Measurements from ENCODE around the gene LAMA4.

The LAMA4 gene

GRCh38 chr6:112243861-112244827 lies 10.2 kb downstream of the LAMA4 start:
- FAIRE-seq (no peak), DNase-seq (ENCODE audit: insufficient read length, low spot score) (no peak)

GRCh38 chr6:112241820-112242429 lies 12.4 kb downstream of the LAMA4 start:
- FAIRE-seq (no peak), DNase-seq (ENCODE audit: insufficient read length, low spot score) (no peak)
- TF ChIP-seq POLR2A (IDR thresholded peaks at IDR 0.05; ENCODE audit: low read depth, low read length), result no peak

More at GRCh38 chr6:112243861-112244827, 10.2 kb downstream of the LAMA4 start:
- no peak for TF ChIP-seq POLR2A (IDR thresholded peaks at IDR 0.05; ENCODE audit: low read depth, low read length)

- DNase-seq (ENCODE audit: insufficient read length, low spot score) (no peak), FAIRE-seq (peak; percentile 36)
- TF ChIP-seq POLR2A (IDR thresholded peaks at IDR 0.05; ENCODE audit: low read depth, low read length), result no peak
These were observed 16.8 kb downstream of the LAMA4 start for GRCh38 chr6:112237595-112237994.

- TF ChIP-seq POLR2A (IDR thresholded peaks at IDR 0.05; ENCODE audit: low read depth, low read length), result no peak
- no peak for DNase-seq (ENCODE audit: insufficient read length, low spot score)
- no peak for FAIRE-seq
These were observed 17.3 kb downstream of the LAMA4 start for GRCh38 chr6:112237066-112237465.

GRCh38 chr6:112235956-112236355 lies 18.4 kb downstream of the LAMA4 start:
- no peak for TF ChIP-seq POLR2A (IDR thresholded peaks at IDR 0.05; ENCODE audit: low read depth, low read length)
- FAIRE-seq (no peak), DNase-seq (ENCODE audit: insufficient read length, low spot score) (no peak)

- FAIRE-seq (no peak), DNase-seq (ENCODE audit: insufficient read length, low spot score) (no peak)
These were observed 19.8 kb downstream of the LAMA4 start for GRCh38 chr6:112234601-112235000.

GRCh38 chr6:112233847-112234246 lies 20.5 kb downstream of the LAMA4 start:
- FAIRE-seq, result no peak
- no peak for DNase-seq (ENCODE audit: insufficient read length, low spot score)
- no peak for TF ChIP-seq POLR2A (IDR thresholded peaks at IDR 0.05; ENCODE audit: low read depth, low read length)

More at GRCh38 chr6:112234601-112235000, 19.8 kb downstream of the LAMA4 start:
- no peak for TF ChIP-seq POLR2A (IDR thresholded peaks at IDR 0.05; ENCODE audit: low read depth, low read length)

GRCh38 chr6:112232845-112233256 lies 21.5 kb downstream of the LAMA4 start:
- TF ChIP-seq POLR2A (IDR thresholded peaks at IDR 0.05; ENCODE audit: low read depth, low read length), result no peak
- DNase-seq (ENCODE audit: insufficient read length, low spot score) (no peak), FAIRE-seq (no peak)

GRCh38 chr6:112231594-112232060 lies 22.7 kb downstream of the LAMA4 start:
- FAIRE-seq (peak; percentile 76), DNase-seq (ENCODE audit: insufficient read length, low spot score) (no peak)
- no peak for TF ChIP-seq POLR2A (IDR thresholded peaks at IDR 0.05; ENCODE audit: low read depth, low read length)

- FAIRE-seq (no peak), DNase-seq (ENCODE audit: insufficient read length, low spot score) (no peak)
- no peak for TF ChIP-seq POLR2A (IDR thresholded peaks at IDR 0.05; ENCODE audit: low read depth, low read length)
These were observed 23.2 kb downstream of the LAMA4 start for GRCh38 chr6:112231164-112231563.

- no peak for TF ChIP-seq POLR2A (IDR thresholded peaks at IDR 0.05; ENCODE audit: low read depth, low read length)
- FAIRE-seq (no peak), DNase-seq (ENCODE audit: insufficient read length, low spot score) (no peak)
These were observed 25.7 kb downstream of the LAMA4 start for GRCh38 chr6:112228480-112229332.

GRCh38 chr6:112227992-112228391 lies 26.4 kb downstream of the LAMA4 start:
- DNase-seq (ENCODE audit: insufficient read length, low spot score) (no peak), FAIRE-seq (no peak)
- TF ChIP-seq POLR2A (IDR thresholded peaks at IDR 0.05; ENCODE audit: low read depth, low read length), result no peak

GRCh38 chr6:112227411-112227810 lies 27.0 kb downstream of the LAMA4 start:
- FAIRE-seq (no peak), DNase-seq (ENCODE audit: insufficient read length, low spot score) (no peak)

GRCh38 chr6:112225691-112226090 lies 28.7 kb downstream of the LAMA4 start:
- TF ChIP-seq POLR2A (IDR thresholded peaks at IDR 0.05; ENCODE audit: low read depth, low read length), result no peak
- DNase-seq (ENCODE audit: insufficient read length, low spot score), result no peak
- FAIRE-seq, result no peak

More at GRCh38 chr6:112227411-112227810, 27.0 kb downstream of the LAMA4 start:
- no peak for TF ChIP-seq POLR2A (IDR thresholded peaks at IDR 0.05; ENCODE audit: low read depth, low read length)

Measured in H54 (cell line).